ENCODE data around the gene DLGAP1.

GRCh38 chr18:3916082-3916481, 539.0 kb downstream of the DLGAP1 start:
- no peak for TF ChIP-seq CTCF (IDR thresholded peaks at IDR 0.05)
- no peak for TF ChIP-seq POLR2A (IDR thresholded peaks at IDR 0.05)

Measured in gastroesophageal sphincter (tissue), 3 donors.